H1 (cell line): ENCODE data around the gene CX3CL1.

Experiments used
- ASH2L ChIP-seq: fragments of 200-600, 300-600 bp; sonication (generic); IDR thresholded peaks from one replicate; pipeline ENCODE4 v1.7.1; 2017; ENCODE audit warnings: low read length
- EP300 ChIP-seq, 2 experiments: IDR thresholded peaks; 1 replicate in 1 of 2; 2 replicates in 1 of 2; pipeline ENCODE4 v1.6.1; 2011 to 2012; ENCODE audit warnings: low read depth in 2 of 2, low read length in 2 of 2, mild to moderate bottlenecking in 2 of 2, borderline replicate concordance in 1 of 2, inconsistent platforms in 1 of 2, moderate library complexity in 1 of 2
- EZH2 ChIP-seq: fragments of 200-600 bp; sonication (generic); IDR thresholded peaks from 2 replicates; pipeline ENCODE4 v1.7.1; 2012; ENCODE audit warnings: low read depth, mild to moderate bottlenecking, moderate library complexity, low read length, inconsistent platforms; ENCODE audit not compliant: severe bottlenecking
- MAFK ChIP-seq: IDR thresholded peaks from 2 replicates; pipeline ENCODE4 v1.6.1; 2012; ENCODE audit warnings: low read depth, mild to moderate bottlenecking, improper control_type of control experiment, low read length
- PHF8 ChIP-seq: fragments of 200-600 bp; sonication (generic); conservative IDR thresholded peaks from 2 replicates; pipeline ENCODE4 v1.7.1; 2012; ENCODE audit warnings: low read depth, mild to moderate bottlenecking, inconsistent platforms, low read length, moderate library complexity
- POLR2A ChIP-seq, 2 experiments: IDR thresholded peaks; 1 replicate in 1 of 2; 2 replicates in 1 of 2; pipeline ENCODE4 v1.6.1; 2011; ENCODE audit warnings: low read depth in 2 of 2, low read length in 2 of 2, mild to moderate bottlenecking in 2 of 2; ENCODE audit errors: control extremely low read depth in 1 of 2
- RAD21 ChIP-seq, 2 experiments: IDR thresholded peaks in 1 of 2; conservative IDR thresholded peaks in 1 of 2; 2 replicates each; pipeline ENCODE4 v1.6.1; 2011; ENCODE audit warnings: low read depth in 2 of 2, low read length in 2 of 2, improper control_type of control experiment in 1 of 2, inconsistent platforms in 1 of 2, mild to moderate bottlenecking in 1 of 2, moderate library complexity in 1 of 2
- SIRT6 ChIP-seq: IDR thresholded peaks from one replicate; pipeline ENCODE4 v1.7.1; 2012; ENCODE audit warnings: low read length, inconsistent platforms
- TAF1 ChIP-seq: IDR thresholded peaks from 2 replicates; pipeline ENCODE4 v1.6.1; 2011; ENCODE audit warnings: mild to moderate bottlenecking, low read depth, low read length
- TF ChIP-seq, protein P1 (sequence below), 3 experiments: IDR thresholded peaks; 1 replicate in 2 of 3; 2 replicates in 1 of 3; pipeline versions ENCODE4 v1.5.1 to v1.6.1; 2011; ENCODE audit warnings: low read length in 3 of 3, mild to moderate bottlenecking in 3 of 3, inconsistent platforms in 2 of 3, low read depth in 1 of 3, moderate library complexity in 1 of 3; ENCODE audit not compliant: insufficient read depth in 1 of 3; ENCODE audit errors: control extremely low read depth in 1 of 3
- TF ChIP-seq, protein P2 (sequence below): IDR thresholded peaks from 2 replicates; pipeline ENCODE4 v1.6.1; 2012; ENCODE audit warnings: inconsistent platforms

DNA sequence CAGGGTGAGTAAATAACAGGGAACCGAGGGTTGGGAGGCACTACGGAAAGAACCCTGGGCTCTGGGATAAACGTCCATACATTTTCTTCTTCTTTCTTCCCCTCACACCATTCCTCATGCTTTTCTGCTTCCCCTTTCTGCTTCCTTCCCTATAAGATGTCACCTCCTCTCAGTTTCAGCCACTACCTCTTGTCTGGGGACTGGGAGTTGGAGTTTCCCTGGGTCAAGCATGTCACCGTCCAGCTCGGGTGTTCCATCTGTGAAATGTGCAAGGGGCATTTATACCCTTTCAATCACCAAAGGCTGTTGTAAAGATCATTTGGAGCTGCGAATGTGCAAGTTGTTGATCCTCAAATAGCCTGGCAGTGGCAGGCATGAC is 31.2 kb upstream of the CX3CL1 start:
- TF ChIP-seq TAF1: no peak
- no peak for TF ChIP-seq RAD21 (IDR thresholded peaks at IDR 0.05 in 1 of 2, conservative IDR thresholded peaks at IDR 0.05 in 1 of 2; ENCODE audit: low read depth in 2 of 2, low read length in 2 of 2)
- TF ChIP-seq POLR2A (IDR thresholded peaks at IDR 0.05; ENCODE audit: control extremely low read depth in 1 of 2, low read depth in 2 of 2, low read length in 2 of 2): no peak
- no peak for TF ChIP-seq EP300 (IDR thresholded peaks at IDR 0.05; ENCODE audit: borderline replicate concordance in 1 of 2, low read depth in 2 of 2, low read length in 2 of 2)
- no peak for TF ChIP-seq ASH2L
- TF ChIP-seq EZH2: no peak
- TF ChIP-seq, protein P1, sequence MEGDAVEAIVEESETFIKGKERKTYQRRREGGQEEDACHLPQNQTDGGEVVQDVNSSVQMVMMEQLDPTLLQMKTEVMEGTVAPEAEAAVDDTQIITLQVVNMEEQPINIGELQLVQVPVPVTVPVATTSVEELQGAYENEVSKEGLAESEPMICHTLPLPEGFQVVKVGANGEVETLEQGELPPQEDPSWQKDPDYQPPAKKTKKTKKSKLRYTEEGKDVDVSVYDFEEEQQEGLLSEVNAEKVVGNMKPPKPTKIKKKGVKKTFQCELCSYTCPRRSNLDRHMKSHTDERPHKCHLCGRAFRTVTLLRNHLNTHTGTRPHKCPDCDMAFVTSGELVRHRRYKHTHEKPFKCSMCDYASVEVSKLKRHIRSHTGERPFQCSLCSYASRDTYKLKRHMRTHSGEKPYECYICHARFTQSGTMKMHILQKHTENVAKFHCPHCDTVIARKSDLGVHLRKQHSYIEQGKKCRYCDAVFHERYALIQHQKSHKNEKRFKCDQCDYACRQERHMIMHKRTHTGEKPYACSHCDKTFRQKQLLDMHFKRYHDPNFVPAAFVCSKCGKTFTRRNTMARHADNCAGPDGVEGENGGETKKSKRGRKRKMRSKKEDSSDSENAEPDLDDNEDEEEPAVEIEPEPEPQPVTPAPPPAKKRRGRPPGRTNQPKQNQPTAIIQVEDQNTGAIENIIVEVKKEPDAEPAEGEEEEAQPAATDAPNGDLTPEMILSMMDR (IDR thresholded peaks at IDR 0.05; ENCODE audit: control extremely low read depth in 1 of 3, insufficient read depth in 1 of 3, low read depth in 1 of 3, low read length in 3 of 3): no peak
- no peak for TF ChIP-seq SIRT6
- TF ChIP-seq, protein P2, sequence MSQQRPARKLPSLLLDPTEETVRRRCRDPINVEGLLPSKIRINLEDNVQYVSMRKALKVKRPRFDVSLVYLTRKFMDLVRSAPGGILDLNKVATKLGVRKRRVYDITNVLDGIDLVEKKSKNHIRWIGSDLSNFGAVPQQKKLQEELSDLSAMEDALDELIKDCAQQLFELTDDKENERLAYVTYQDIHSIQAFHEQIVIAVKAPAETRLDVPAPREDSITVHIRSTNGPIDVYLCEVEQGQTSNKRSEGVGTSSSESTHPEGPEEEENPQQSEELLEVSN: no peak
- TF ChIP-seq PHF8: no peak
- no peak for TF ChIP-seq MAFK
